Measurements from ENCODE around the gene MYOCD. TPM values are rescaled to one million over a fixed set of nuclear protein-coding genes. Genes with fewer than 3 reads are reported as not detected.

Gene MYOCD
- total and polyA plus RNA-seq, 4 donors = 0.05 to 0.59 (median 0.23) TPM

DNA sequence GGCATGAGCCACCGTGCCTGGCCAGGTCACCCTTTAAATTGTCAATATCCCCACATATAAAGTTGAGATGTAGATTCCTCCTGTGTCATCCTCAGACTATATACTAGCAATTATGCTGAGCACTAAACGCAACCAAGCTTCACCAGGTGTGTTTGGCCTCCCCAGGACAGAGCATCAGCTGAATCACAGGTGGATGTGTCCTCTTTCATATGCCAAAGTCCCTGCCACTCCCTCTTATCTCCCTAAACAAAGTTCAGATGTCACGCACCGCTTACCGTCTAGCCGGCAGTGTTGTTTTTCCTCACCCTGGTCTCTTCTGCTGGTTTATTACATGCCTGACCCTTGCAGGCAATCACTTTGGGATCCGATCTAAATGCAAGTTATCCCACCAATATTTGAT lies 79.8 kb downstream of the MYOCD start:
- no peak overlapping the region for H3K27ac ChIP-seq (ENCODE audit: low read depth in 1 of 2, low read length in 2 of 2)
- no peaks in the 10 kb centered on the region for H3K36me3 ChIP-seq (ENCODE audit: control insufficient read depth in 4 of 4, insufficient read depth in 3 of 4, low read depth in 1 of 4, low read length in 3 of 4)
- no peak overlapping the region for H3K4me3 ChIP-seq (ENCODE audit: low read depth in 1 of 3, low read length in 3 of 3)
- no peaks in the 10 kb centered on the region for H3K9me3 ChIP-seq (ENCODE audit: control insufficient read depth in 4 of 4, low read length in 3 of 4)
- H3K4me1 ChIP-seq (ENCODE audit: control insufficient read depth in 4 of 4, insufficient read depth in 4 of 4, low read length in 3 of 4) = peaks cover 0 to 4% (median 0%) of the 10 kb centered on the region in 4 donors
- TF ChIP-seq FOXA2 (IDR thresholded peaks at IDR 0.05) (no peak), HNF4A (conservative IDR thresholded peaks at IDR 0.05) (no peak), JUND (IDR thresholded peaks at IDR 0.05) (no peak), YY1 (IDR thresholded peaks at IDR 0.05) (no peak), ZBTB33 (IDR thresholded peaks at IDR 0.05) (no peak), FOXA1 (IDR thresholded peaks at IDR 0.05) (no peak), RXRA (IDR thresholded peaks at IDR 0.05) (no peak), GABPA (IDR thresholded peaks at IDR 0.05 in 1 of 2, conservative IDR thresholded peaks at IDR 0.05 in 1 of 2) (no peak), NR2F2 (IDR thresholded peaks at IDR 0.05) (no peak), TAF1 (conservative IDR thresholded peaks at IDR 0.05) (no peak), RAD21 (IDR thresholded peaks at IDR 0.05) (no peak), EGR1 (IDR thresholded peaks at IDR 0.05; ENCODE audit: low read depth in 2 of 2) (no peak), CTCF (IDR thresholded peaks at IDR 0.05; ENCODE audit: low read depth, low read length, missing input control) (no peak), SP1 (IDR thresholded peaks at IDR 0.05) (no peak)
- 48% methylated on average over 7 of the region's 7 CpGs for WGBS
- no peaks in the 10 kb centered on the region for H3K27me3 ChIP-seq (ENCODE audit: control insufficient read depth in 4 of 4, insufficient read depth in 4 of 4, low read length in 3 of 4)
- no peak for DNase-seq (ENCODE audit: low spot score)
- H3K9ac ChIP-seq (ENCODE audit: low read depth in 1 of 2, low read length in 2 of 2) = no peak overlapping the region

GRCh38 chr17:12756786-12757185 lies 91.1 kb downstream of the MYOCD start:
- no peak for DNase-seq (ENCODE audit: low spot score)
- TF ChIP-seq TAF1 (conservative IDR thresholded peaks at IDR 0.05) = no peak
- no peak for TF ChIP-seq RAD21 (IDR thresholded peaks at IDR 0.05)
- no peak for TF ChIP-seq YY1 (IDR thresholded peaks at IDR 0.05)
- TF ChIP-seq HNF4A (conservative IDR thresholded peaks at IDR 0.05) = no peak
- TF ChIP-seq, protein P1, sequence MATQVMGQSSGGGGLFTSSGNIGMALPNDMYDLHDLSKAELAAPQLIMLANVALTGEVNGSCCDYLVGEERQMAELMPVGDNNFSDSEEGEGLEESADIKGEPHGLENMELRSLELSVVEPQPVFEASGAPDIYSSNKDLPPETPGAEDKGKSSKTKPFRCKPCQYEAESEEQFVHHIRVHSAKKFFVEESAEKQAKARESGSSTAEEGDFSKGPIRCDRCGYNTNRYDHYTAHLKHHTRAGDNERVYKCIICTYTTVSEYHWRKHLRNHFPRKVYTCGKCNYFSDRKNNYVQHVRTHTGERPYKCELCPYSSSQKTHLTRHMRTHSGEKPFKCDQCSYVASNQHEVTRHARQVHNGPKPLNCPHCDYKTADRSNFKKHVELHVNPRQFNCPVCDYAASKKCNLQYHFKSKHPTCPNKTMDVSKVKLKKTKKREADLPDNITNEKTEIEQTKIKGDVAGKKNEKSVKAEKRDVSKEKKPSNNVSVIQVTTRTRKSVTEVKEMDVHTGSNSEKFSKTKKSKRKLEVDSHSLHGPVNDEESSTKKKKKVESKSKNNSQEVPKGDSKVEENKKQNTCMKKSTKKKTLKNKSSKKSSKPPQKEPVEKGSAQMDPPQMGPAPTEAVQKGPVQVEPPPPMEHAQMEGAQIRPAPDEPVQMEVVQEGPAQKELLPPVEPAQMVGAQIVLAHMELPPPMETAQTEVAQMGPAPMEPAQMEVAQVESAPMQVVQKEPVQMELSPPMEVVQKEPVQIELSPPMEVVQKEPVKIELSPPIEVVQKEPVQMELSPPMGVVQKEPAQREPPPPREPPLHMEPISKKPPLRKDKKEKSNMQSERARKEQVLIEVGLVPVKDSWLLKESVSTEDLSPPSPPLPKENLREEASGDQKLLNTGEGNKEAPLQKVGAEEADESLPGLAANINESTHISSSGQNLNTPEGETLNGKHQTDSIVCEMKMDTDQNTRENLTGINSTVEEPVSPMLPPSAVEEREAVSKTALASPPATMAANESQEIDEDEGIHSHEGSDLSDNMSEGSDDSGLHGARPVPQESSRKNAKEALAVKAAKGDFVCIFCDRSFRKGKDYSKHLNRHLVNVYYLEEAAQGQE (IDR thresholded peaks at IDR 0.05) = no peak
- TF ChIP-seq CTCF (IDR thresholded peaks at IDR 0.05; ENCODE audit: low read depth, low read length, missing input control) = no peak
- TF ChIP-seq FOXA1 (IDR thresholded peaks at IDR 0.05) = no peak
- TF ChIP-seq, protein P2, sequence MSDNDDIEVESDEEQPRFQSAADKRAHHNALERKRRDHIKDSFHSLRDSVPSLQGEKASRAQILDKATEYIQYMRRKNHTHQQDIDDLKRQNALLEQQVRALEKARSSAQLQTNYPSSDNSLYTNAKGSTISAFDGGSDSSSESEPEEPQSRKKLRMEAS (IDR thresholded peaks at IDR 0.05) = no peak
- TF ChIP-seq JUND (IDR thresholded peaks at IDR 0.05) = no peak
- no peak for TF ChIP-seq FOXA2 (IDR thresholded peaks at IDR 0.05)
- no peak for TF ChIP-seq HNF4G (IDR thresholded peaks at IDR 0.05)
- no peak for TF ChIP-seq SP1 (IDR thresholded peaks at IDR 0.05)
- TF ChIP-seq ATF3 (IDR thresholded peaks at IDR 0.05) = no peak
- no peak for TF ChIP-seq RXRA (IDR thresholded peaks at IDR 0.05)
- no peak for TF ChIP-seq ZBTB33 (IDR thresholded peaks at IDR 0.05)
- TF ChIP-seq EGR1 (IDR thresholded peaks at IDR 0.05; ENCODE audit: low read depth in 2 of 2) = no peak
- TF ChIP-seq GABPA (IDR thresholded peaks at IDR 0.05 in 1 of 2, conservative IDR thresholded peaks at IDR 0.05 in 1 of 2) = no peak
- no peak for TF ChIP-seq NR2F2 (IDR thresholded peaks at IDR 0.05)
- H3K9me3 ChIP-seq (ENCODE audit: control insufficient read depth in 4 of 4, low read length in 3 of 4) = no peaks in the 10 kb centered on the region
- no peak overlapping the region for H3K9ac ChIP-seq (ENCODE audit: low read depth in 1 of 2, low read length in 2 of 2)
- no peaks in the 10 kb centered on the region for H3K36me3 ChIP-seq (ENCODE audit: control insufficient read depth in 4 of 4, insufficient read depth in 3 of 4, low read depth in 1 of 4, low read length in 3 of 4)
- peaks cover 0 to 3% (median 0%) of the 10 kb centered on the region in 4 donors for H3K27me3 ChIP-seq (ENCODE audit: control insufficient read depth in 4 of 4, insufficient read depth in 4 of 4, low read length in 3 of 4)
- H3K4me1 ChIP-seq (ENCODE audit: control insufficient read depth in 4 of 4, insufficient read depth in 4 of 4, low read length in 3 of 4) = no peaks in the 10 kb centered on the region
- no peak overlapping the region for H3K4me3 ChIP-seq (ENCODE audit: low read depth in 1 of 3, low read length in 3 of 3)
- H3K27ac ChIP-seq (ENCODE audit: low read depth in 1 of 2, low read length in 2 of 2) = no peak overlapping the region
